Activated effector memory CD4-positive, alpha-beta T cell treated with Interleukin-2 at 50 U/mL for 16 hours (primary cell): ENCODE data around the gene DHRS3.

Experiments
- DNase-seq: peaks from one replicate; pipeline ENCODE4 v3.0.0-alpha.2; 2020

The DHRS3 gene

GRCh38 chr1:12636098-12636950 is 18.3 kb upstream of the DHRS3 start:
- no peak for DNase-seq

- DNase-seq = no peak
Observed at GRCh38 chr1:12634696-12635202, 16.7 kb upstream of the DHRS3 start.

- no peak for DNase-seq
Observed at GRCh38 chr1:12634156-12634555, 16.1 kb upstream of the DHRS3 start.

GRCh38 chr1:12631571-12631970 is 13.6 kb upstream of the DHRS3 start:
- no peak for DNase-seq

GRCh38 chr1:12630946-12631530 is 13.0 kb upstream of the DHRS3 start:
- no peak for DNase-seq

GRCh38 chr1:12629985-12630760 is 12.2 kb upstream of the DHRS3 start:
- no peak for DNase-seq

GRCh38 chr1:12629511-12629956 is 11.5 kb upstream of the DHRS3 start:
- DNase-seq = no peak

GRCh38 chr1:12627296-12627695 is 9.3 kb upstream of the DHRS3 start:
- no peak for DNase-seq

GRCh38 chr1:12626888-12627287 is 8.9 kb upstream of the DHRS3 start:
- no peak for DNase-seq

GRCh38 chr1:12625276-12625675 is 7.3 kb upstream of the DHRS3 start:
- no peak for DNase-seq

- DNase-seq = no peak
Observed at GRCh38 chr1:12622506-12622905, 4.5 kb upstream of the DHRS3 start.

GRCh38 chr1:12621346-12622335 is 3.6 kb upstream of the DHRS3 start:
- DNase-seq = no peak

- no peak for DNase-seq
Observed at GRCh38 chr1:12620931-12621330, 2.9 kb upstream of the DHRS3 start.

- peak; percentile 12 for DNase-seq
Observed at GRCh38 chr1:12620488-12620865, 2.5 kb upstream of the DHRS3 start.

GRCh38 chr1:12619792-12620487 is 1.9 kb upstream of the DHRS3 start:
- DNase-seq = peak; percentile 68

GRCh38 chr1:12618965-12619791 is 1.2 kb upstream of the DHRS3 start:
- DNase-seq = peak; percentile 53

- no peak for DNase-seq
Observed at GRCh38 chr1:12618661-12618964, 603 bp upstream of the DHRS3 start.

- DNase-seq = peak; percentile 25
Observed at GRCh38 chr1:12617511-12617900, 504 bp downstream of the DHRS3 start.

GRCh38 chr1:12616709-12617373 is 1.2 kb downstream of the DHRS3 start:
- DNase-seq = peak; percentile 17
